ENCODE results near the gene ROPN1L. TPM values are rescaled to one million over a fixed set of nuclear protein-coding genes. Genes with fewer than 3 reads are reported as not detected.
A peak's percentile ranks its signal among the peaks of the same experiment; 100 is the strongest.
"Not testable (repeated sequence)": the region's sequence is repeated elsewhere in the genome, so short reads cannot be mapped to it uniquely, and the experiment has no call there.

Gene ROPN1L
- polyA plus RNA-seq, 10 donors = 0.11 to 0.27 (median 0.16) TPM; not detected in 7

DNA sequence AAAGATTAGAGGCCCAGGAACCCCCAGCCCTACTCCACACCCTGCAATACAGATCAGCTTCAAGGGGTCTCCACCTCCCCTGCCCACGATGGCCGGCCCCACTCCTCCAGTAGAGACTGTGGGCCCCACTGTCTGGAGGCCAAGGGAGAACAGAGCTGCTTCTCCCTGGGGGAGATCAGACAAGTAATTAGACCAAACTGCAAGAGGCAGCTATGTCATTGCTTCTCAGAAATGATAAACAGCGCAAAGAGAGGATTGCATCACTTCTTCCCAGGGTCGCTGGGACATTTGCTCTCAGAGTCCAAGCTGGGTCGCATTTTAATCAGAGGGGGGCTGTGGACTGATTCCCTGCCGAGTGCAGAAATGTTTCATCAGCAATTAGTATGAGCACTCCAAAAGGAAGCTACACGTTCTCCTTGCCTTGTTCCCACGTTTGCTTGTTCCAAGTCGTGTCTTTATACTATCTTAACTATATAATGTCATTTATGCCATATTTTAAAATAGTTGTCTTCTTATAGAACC lies 59.9 kb downstream of the ROPN1L start:
- DNase-seq = no peak

DNA sequence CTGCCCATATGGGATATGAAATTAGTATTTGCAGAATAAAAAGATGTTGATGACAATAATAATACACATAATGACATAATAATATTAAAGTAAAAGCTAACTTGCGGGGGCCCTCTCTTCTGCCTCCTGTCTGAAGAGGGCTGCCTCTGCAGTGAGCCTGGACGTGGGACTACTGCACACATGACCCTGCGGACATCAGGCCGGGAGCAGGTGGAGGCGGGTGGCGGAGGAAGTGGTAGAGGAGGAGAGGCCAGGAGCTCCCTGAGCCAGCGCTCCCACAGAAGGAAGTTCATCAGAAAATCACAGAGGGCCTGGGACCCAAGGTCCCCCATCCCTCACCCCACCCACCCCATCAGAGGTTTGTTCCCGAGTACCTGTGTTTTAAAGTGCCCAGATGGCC lies 60.5 kb downstream of the ROPN1L start:
- no peak for DNase-seq

DNA sequence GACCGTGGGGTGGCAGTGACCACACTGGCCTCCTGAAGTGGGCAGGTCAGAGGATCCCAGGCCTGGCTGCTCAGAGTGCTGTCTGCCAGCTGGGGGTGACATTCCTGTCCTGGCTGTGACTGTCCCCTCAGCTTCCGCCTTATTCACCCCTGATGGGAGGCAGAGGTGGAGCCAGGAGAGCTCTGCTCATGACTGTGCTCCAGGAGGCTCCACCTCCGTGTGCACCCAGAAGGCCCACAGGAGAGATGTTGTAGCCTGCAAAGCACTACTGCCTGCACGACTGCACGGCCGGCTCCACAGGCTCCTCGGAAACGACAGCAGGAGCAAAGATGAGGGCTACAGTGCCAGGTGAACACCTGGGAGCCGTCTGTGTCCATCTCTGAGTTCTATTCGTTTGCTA lies 60.9 kb downstream of the ROPN1L start:
- DNase-seq = no peak

- DNase-seq = no peak
Observed at GRCh38 chr5:10503321-10503720, 61.6 kb downstream of the ROPN1L start.

DNA sequence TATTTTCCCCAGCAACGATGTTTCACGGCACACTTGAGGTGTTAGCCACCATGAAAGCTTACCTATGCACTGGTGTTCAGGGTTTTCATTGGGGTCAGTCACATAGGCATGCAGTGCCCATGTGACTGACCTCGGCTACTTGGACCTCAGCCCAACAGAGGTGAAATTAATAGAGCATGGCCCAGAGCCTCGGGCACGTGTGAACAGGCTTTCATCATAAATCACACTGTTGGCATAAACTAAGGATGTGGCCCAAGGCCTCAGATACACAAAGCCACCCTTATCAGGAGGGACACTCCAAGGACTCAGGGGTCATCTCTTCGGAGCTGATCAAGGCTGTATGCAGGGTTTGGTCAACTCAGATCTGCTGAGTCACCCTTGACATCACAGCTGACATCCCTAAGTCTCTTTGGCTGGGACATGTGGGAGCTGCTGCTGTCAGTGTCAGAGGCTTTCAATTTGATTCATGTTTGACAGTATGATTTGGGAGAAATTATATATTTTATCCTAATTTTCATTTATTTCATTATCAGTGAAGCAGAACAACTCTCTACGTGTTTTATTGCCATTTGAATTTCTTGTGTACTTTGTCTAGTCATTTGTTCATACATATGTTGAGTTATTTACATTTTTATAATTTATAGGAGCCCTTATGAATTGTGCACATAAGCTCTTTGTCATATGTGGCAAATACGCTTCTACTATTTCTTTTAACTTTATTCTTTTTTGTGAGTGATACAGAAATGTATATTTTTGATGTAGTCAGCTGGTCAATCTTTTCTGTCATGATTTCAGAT lies 62.5 kb downstream of the ROPN1L start:
- no peak for DNase-seq

- no peak for DNase-seq
Observed at GRCh38 chr5:10505517-10506095, 63.9 kb downstream of the ROPN1L start.

- DNase-seq = no peak
Observed at GRCh38 chr5:10506535-10506934, 64.9 kb downstream of the ROPN1L start.

DNA sequence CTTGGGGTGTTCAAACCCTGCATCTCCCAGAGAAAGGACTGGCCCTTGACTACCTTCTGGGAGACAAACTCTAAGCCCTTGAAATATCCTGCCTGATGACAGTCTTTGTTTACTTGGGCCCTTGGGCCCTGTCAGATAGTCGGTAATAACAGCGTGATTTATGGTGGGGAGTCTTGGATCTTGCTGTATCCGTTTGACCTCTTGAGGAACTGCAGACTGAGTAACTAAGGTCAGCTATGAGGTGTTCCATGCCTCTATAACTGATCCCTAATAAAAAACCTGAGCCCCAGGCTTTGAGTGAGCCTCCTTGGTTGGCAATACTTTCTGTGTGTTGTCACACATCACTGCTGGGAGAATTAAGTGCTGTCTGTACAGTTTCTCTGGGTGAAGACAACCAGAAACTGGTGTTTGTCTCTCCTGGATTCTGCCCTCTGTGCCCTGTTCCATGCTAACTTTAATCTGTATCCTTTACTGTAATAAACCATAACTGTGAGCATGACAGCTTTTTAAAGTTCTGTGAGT lies 66.0 kb downstream of the ROPN1L start:
- DNase-seq = no peak

GRCh38 chr5:10509575-10509974 lies 67.9 kb downstream of the ROPN1L start:
- no peak for DNase-seq

DNA sequence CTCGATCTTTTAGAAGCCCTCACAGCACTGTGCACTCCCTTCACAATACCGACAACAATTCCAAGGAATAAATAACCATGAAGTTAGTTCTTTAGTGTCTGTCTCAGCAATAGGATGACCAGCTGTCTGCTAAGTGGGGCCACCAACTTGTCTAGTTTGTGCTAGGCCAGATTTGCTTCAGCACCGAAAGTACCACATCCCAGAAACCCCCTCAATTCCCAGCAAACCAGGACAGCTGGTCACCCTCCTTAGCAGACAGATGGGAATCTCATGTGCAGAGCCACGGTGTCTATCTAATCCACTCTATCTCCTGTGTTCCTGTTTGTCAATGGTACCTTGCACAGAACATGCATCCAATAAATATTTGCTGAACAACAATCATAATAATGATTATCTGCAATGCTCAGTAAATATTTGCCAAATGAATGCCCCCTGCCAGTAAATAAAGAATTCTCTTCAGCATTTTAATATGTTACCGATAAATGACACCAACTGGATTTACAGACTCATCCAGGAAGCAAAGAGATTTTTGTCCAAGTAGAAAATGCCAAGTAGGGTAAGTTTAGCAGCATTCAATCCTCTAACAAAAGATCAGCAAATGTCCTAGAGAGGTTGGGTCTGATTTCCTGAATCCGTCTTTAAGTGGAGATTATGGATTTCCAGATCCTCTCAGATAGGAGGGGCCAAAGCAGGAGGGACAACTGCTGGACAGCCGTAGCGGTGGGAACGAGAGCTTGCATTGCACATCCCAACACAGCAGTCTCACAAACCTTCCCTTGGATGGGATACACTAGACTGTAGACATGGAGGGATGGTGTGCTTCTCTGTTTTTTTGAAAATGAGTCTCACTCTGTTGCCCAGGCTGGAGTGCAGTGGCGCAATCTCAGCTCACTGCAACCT lies 70.3 kb downstream of the ROPN1L start:
- DNase-seq = no peak

- peak in 1 of 3 donors; percentile 90 for DNase-seq
Observed at GRCh38 chr5:10513501-10514442, 72.1 kb downstream of the ROPN1L start.

DNA sequence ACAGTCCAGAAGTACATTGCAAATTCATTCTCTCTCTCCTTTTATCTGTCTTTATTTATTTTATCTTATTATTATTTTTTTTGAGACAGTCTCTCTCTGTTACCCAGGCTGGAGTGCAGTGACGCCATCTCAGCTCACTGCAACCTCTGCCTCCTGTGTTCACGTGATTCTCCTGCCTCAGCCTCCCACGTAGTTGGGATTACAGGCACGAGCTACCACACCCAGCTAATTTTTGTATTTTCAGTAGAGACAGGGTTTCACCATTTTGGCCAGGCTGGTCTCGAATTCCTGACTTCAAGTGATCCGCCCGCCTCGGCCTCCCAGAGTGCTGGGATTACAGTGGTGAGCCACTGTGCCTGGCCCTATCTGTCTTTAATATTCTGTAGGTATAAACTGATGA lies 72.9 kb downstream of the ROPN1L start:
- not testable (repeated sequence) for DNase-seq

Other genes with a start within 250 kb of the ROPN1L start
- gene ATPSCKMT, start 192.0 kb upstream of the ROPN1L start, polyA plus RNA-seq (ENCODE audit: insufficient read length in 10 of 10) = 10 to 100 TPM in 7 of 10 donors, 1 to 10 TPM in 3; 7.7 to 14.8 (median 10.5) TPM
- gene CCT5, start 191.6 kb upstream of the ROPN1L start, polyA plus RNA-seq (ENCODE audit: insufficient read length in 10 of 10) = 100 to 1,000 TPM; 160 to 212 (median 172) TPM
- 100 to 1,000 TPM in 2 of 10 donors, 10 to 100 TPM in 8; 54.1 to 104 (median 79.0) TPM for gene CMBL, start 134.0 kb upstream of the ROPN1L start, polyA plus RNA-seq (ENCODE audit: insufficient read length in 10 of 10)
- 100 to 1,000 TPM in 5 of 10 donors, 10 to 100 TPM in 5; 81.2 to 128 (median 99.7) TPM for gene MARCHF6, start 88.2 kb upstream of the ROPN1L start, polyA plus RNA-seq (ENCODE audit: insufficient read length in 10 of 10)
- 1 to 10 TPM; 1.0 to 3.1 (median 2.0) TPM for gene ANKRD33B, start 122.2 kb downstream of the ROPN1L start, polyA plus RNA-seq (ENCODE audit: insufficient read length in 10 of 10)

Data from muscle of back (tissue), 11 donors.